Measurements from ENCODE around the gene ASPRV1.

Gene ASPRV1

GRCh38 chr2:69945941-69946340 is 15.5 kb downstream of the ASPRV1 start:
- DNase-seq (ENCODE audit: low read depth), result no peak
- H3K4me3 ChIP-seq (ENCODE audit: low read depth, low read length), result no peak overlapping the region

- DNase-seq (ENCODE audit: low read depth), result no peak
- no peak overlapping the region for H3K4me3 ChIP-seq (ENCODE audit: low read depth, low read length)
Measured at GRCh38 chr2:69945441-69945840, 16.0 kb downstream of the ASPRV1 start.

- no peak for DNase-seq (ENCODE audit: low read depth)
- H3K4me3 ChIP-seq (ENCODE audit: low read depth, low read length), result no peak overlapping the region
Measured at GRCh38 chr2:69944756-69945155, 16.7 kb downstream of the ASPRV1 start.

- no peak overlapping the region for H3K4me3 ChIP-seq (ENCODE audit: low read depth, low read length)
- DNase-seq (ENCODE audit: low read depth), result no peak
Measured at GRCh38 chr2:69943843-69944525, 17.4 kb downstream of the ASPRV1 start.

- DNase-seq (ENCODE audit: low read depth), result no peak
Measured at GRCh38 chr2:69943000-69943842, 18.2 kb downstream of the ASPRV1 start.

GRCh38 chr2:69940691-69941090 is 20.7 kb downstream of the ASPRV1 start:
- DNase-seq (ENCODE audit: low read depth), result no peak
- H3K4me3 ChIP-seq (ENCODE audit: low read depth, low read length), result no peak overlapping the region

More at GRCh38 chr2:69943000-69943842, 18.2 kb downstream of the ASPRV1 start:
- H3K4me3 ChIP-seq (ENCODE audit: low read depth, low read length), result no peak overlapping the region

- no peak overlapping the region for H3K4me3 ChIP-seq (ENCODE audit: low read depth, low read length)
- DNase-seq (ENCODE audit: low read depth), result no peak
Measured at GRCh38 chr2:69939722-69940121, 21.7 kb downstream of the ASPRV1 start.

- no peak for DNase-seq (ENCODE audit: low read depth)
- H3K4me3 ChIP-seq (ENCODE audit: low read depth, low read length), result no peak overlapping the region
Measured at GRCh38 chr2:69937968-69938367, 23.5 kb downstream of the ASPRV1 start.

- no peak overlapping the region for H3K4me3 ChIP-seq (ENCODE audit: low read depth, low read length)
- DNase-seq (ENCODE audit: low read depth), result no peak
Measured at GRCh38 chr2:69936906-69937305, 24.5 kb downstream of the ASPRV1 start.

- no peak overlapping the region for H3K4me3 ChIP-seq (ENCODE audit: low read depth, low read length)
- DNase-seq (ENCODE audit: low read depth), result no peak
Measured at GRCh38 chr2:69935011-69935410, 26.4 kb downstream of the ASPRV1 start.

GRCh38 chr2:69934614-69934908 is 26.9 kb downstream of the ASPRV1 start:
- no peak for DNase-seq (ENCODE audit: low read depth)
- H3K4me3 ChIP-seq (ENCODE audit: low read depth, low read length), result no peak overlapping the region

GRCh38 chr2:69933839-69934613 is 27.4 kb downstream of the ASPRV1 start:
- DNase-seq (ENCODE audit: low read depth), result peak; percentile 62
- H3K4me3 ChIP-seq (ENCODE audit: low read depth, low read length), result peak overlapping the region; percentile 4

GRCh38 chr2:69933254-69933828 is 28.1 kb downstream of the ASPRV1 start:
- H3K4me3 ChIP-seq (ENCODE audit: low read depth, low read length), result no peak overlapping the region
- DNase-seq (ENCODE audit: low read depth), result no peak

GRCh38 chr2:69932596-69932922 is 28.9 kb downstream of the ASPRV1 start:
- DNase-seq (ENCODE audit: low read depth), result no peak
- H3K4me3 ChIP-seq (ENCODE audit: low read depth, low read length), result no peak overlapping the region

- no peak for DNase-seq (ENCODE audit: low read depth)
- no peak overlapping the region for H3K4me3 ChIP-seq (ENCODE audit: low read depth, low read length)
Measured at GRCh38 chr2:69931832-69932595, 29.4 kb downstream of the ASPRV1 start.

GRCh38 chr2:69926849-69927515 is 34.4 kb downstream of the ASPRV1 start:
- no peak overlapping the region for H3K4me3 ChIP-seq (ENCODE audit: low read depth, low read length)

GRCh38 chr2:69923116-69923515 is 38.3 kb downstream of the ASPRV1 start:
- DNase-seq (ENCODE audit: low read depth), result no peak
- no peak overlapping the region for H3K4me3 ChIP-seq (ENCODE audit: low read depth, low read length)

More at GRCh38 chr2:69926849-69927515, 34.4 kb downstream of the ASPRV1 start:
- peak; percentile 38 for DNase-seq (ENCODE audit: low read depth)

GRCh38 chr2:69918401-69918800 is 43.0 kb downstream of the ASPRV1 start:
- H3K4me3 ChIP-seq (ENCODE audit: low read depth, low read length), result no peak overlapping the region
- no peak for DNase-seq (ENCODE audit: low read depth)

- H3K4me3 ChIP-seq (ENCODE audit: low read depth, low read length), result no peak overlapping the region
- peak; percentile 73 for DNase-seq (ENCODE audit: low read depth)
Measured at GRCh38 chr2:69917852-69918251, 43.6 kb downstream of the ASPRV1 start.

Measured in skeletal muscle cell (primary cell).